H1 (cell line): Measurements from ENCODE around the gene CHD5. TPM values are rescaled to one million over a fixed set of nuclear protein-coding genes. Genes with fewer than 3 reads are reported as not detected.

Source experiments
- CTCF ChIA-PET: fragments of 300-600 bp; sonication (Branson Sonifier 250); formaldehyde crosslinking; loops from one replicate; lab custom pipeline; 2021; ENCODE audit not compliant: partially characterized antibody; lab: Charles Lee
- POLR2A ChIA-PET: fragments of 300-600 bp; sonication (Branson Sonifier 250); formaldehyde crosslinking; loops from one replicate; lab custom pipeline; 2021; ENCODE audit warnings: inconsistent platforms; ENCODE audit not compliant: partially characterized antibody; lab: Charles Lee
- DNase-seq, 2 experiments: peaks; one replicate each; pipeline versions ENCODE4 v3.0.0 to v3.0.0-alpha.2; 2010 to 2022; ENCODE audit warnings: low spot score in 2 of 2, low read depth in 1 of 2, mixed read lengths in 1 of 2
- FAIRE-seq: peaks from 2 replicates; lab custom pipeline; 2011; peaks lifted over from hg19 to GRCh38; lab: Jason Lieb, UNC
- H2AFZ ChIP-seq: 2 replicates; pipeline ENCODE4 v1.8.1; 2012; ENCODE audit warnings: low read length, inconsistent platforms
- H2AK5ac ChIP-seq: 2 replicates; pipeline ENCODE4 v1.6.1; 2013; ENCODE audit warnings: low read depth, low read length
- H2BK120ac ChIP-seq: replicated peaks from 2 replicates; pipeline ENCODE3; 2013; ENCODE audit warnings: low read depth, low read length, inconsistent platforms
- H2BK12ac ChIP-seq: 2 replicates; pipeline ENCODE4 v1.6.1; 2013; ENCODE audit warnings: low read depth, low read length
- H2BK15ac ChIP-seq: 2 replicates; pipeline ENCODE4 v1.6.1; 2013; ENCODE audit warnings: low read length
- H2BK20ac ChIP-seq: 2 replicates; pipeline ENCODE4 v1.6.1; 2013; ENCODE audit warnings: low read length
- H2BK5ac ChIP-seq: 2 replicates; pipeline ENCODE4 v1.6.1; 2013; ENCODE audit warnings: low read depth, low read length
- H3K14ac ChIP-seq: 2 replicates; pipeline ENCODE4 v1.6.1; 2013; ENCODE audit warnings: inconsistent platforms; ENCODE audit not compliant: insufficient read length
- H3K18ac ChIP-seq: 2 replicates; pipeline ENCODE4 v1.6.1; 2013; ENCODE audit warnings: low read length; ENCODE audit errors: extremely low read depth
- H3K23ac ChIP-seq: 2 replicates; pipeline ENCODE4 v1.6.1; 2013; ENCODE audit warnings: inconsistent platforms; ENCODE audit not compliant: insufficient read length
- H3K23me2 ChIP-seq: 2 replicates; pipeline ENCODE4 v1.6.1; 2013; ENCODE audit warnings: low read depth, low read length
- H3K27ac ChIP-seq: 2 replicates; pipeline ENCODE4 v1.6.1; 2011; ENCODE audit warnings: low read depth, low read length, inconsistent platforms
- H3K27me3 ChIP-seq, 4 experiments: replicated peaks in 1 of 4; 1 replicate in 1 of 4; 2 replicates in 3 of 4; pipeline versions ENCODE4 v1.6.1 to v1.8.1; 2011 to 2013; ENCODE audit warnings: low read length in 3 of 4, mild to moderate bottlenecking in 3 of 4, inconsistent platforms in 2 of 4, mixed read lengths in 2 of 4, moderate library complexity in 1 of 4; ENCODE audit not compliant: control insufficient read depth in 3 of 4, insufficient read depth in 3 of 4; ENCODE audit errors: extremely low read depth in 1 of 4
- H3K36me3 ChIP-seq, 4 experiments: 2 replicates each; pipeline versions ENCODE4 v1.6.1 to v1.8.1; 2011 to 2013; ENCODE audit warnings: mild to moderate bottlenecking in 4 of 4, low read length in 3 of 4, moderate library complexity in 2 of 4, control low read depth in 1 of 4, inconsistent platforms in 1 of 4; ENCODE audit not compliant: insufficient read depth in 4 of 4, control insufficient read depth in 2 of 4
- H3K4ac ChIP-seq: replicated peaks from 2 replicates; pipeline ENCODE3; 2013; ENCODE audit warnings: low read length, low read depth, mixed read lengths, inconsistent platforms; ENCODE audit not compliant: insufficient read length
- H3K4me1 ChIP-seq, 4 experiments: replicated peaks in 1 of 4; 1 replicate in 1 of 4; 2 replicates in 3 of 4; pipeline versions ENCODE4 v1.6.1 to v1.8.1; 2011 to 2013; ENCODE audit warnings: low read length in 3 of 4, inconsistent platforms in 2 of 4, mixed read lengths in 1 of 4; ENCODE audit not compliant: insufficient read depth in 4 of 4, control insufficient read depth in 3 of 4
- H3K4me2 ChIP-seq, 2 experiments: 2 replicates each; pipeline versions ENCODE4 v1.6.1 to v1.8.1; 2011 to 2013; ENCODE audit warnings: low read depth in 2 of 2, low read length in 2 of 2, control low read depth in 1 of 2, inconsistent platforms in 1 of 2, mild to moderate bottlenecking in 1 of 2; ENCODE audit not compliant: insufficient read depth in 1 of 2
- H3K4me3 ChIP-seq, 4 experiments: fragments of 200-600, 300-600 bp in 1 of 4; sonication (generic), shearing (Covaris generic), sonication (Bioruptor Twin) in 1 of 4; 2 replicates each; pipeline versions ENCODE4 v1.5.1 to v1.8.1; 2011 to 2016; ENCODE audit warnings: low read length in 4 of 4, low read depth in 3 of 4, control low read depth in 2 of 4, inconsistent platforms in 2 of 4, mild to moderate bottlenecking in 2 of 4, mixed read lengths in 1 of 4, moderate library complexity in 1 of 4; ENCODE audit not compliant: insufficient read depth in 2 of 4; ENCODE audit errors: extremely low read depth in 1 of 4
- H3K56ac ChIP-seq: replicated peaks from 2 replicates; pipeline ENCODE3; 2013; ENCODE audit warnings: low read depth, mild to moderate bottlenecking, mixed read lengths, low read length, inconsistent platforms; ENCODE audit not compliant: insufficient read length
- H3K79me1 ChIP-seq: 2 replicates; pipeline ENCODE4 v1.6.1; 2013; ENCODE audit warnings: low read depth, low read length, control low read depth
- H3K79me2 ChIP-seq, 2 experiments: 2 replicates each; pipeline versions ENCODE4 v1.6.1 to v1.8.1; 2012 to 2013; ENCODE audit warnings: low read length in 2 of 2, mild to moderate bottlenecking in 2 of 2, inconsistent platforms in 1 of 2; ENCODE audit not compliant: insufficient read depth in 2 of 2, control insufficient read depth in 1 of 2
- H3K9ac ChIP-seq, 4 experiments: replicated peaks in 1 of 4; 1 replicate in 1 of 4; 2 replicates in 3 of 4; pipeline versions ENCODE4 v1.6.1 to v1.8.1; 2011 to 2013; ENCODE audit warnings: low read depth in 3 of 4, low read length in 3 of 4, control low read depth in 2 of 4, mild to moderate bottlenecking in 2 of 4, moderate library complexity in 2 of 4, inconsistent platforms in 1 of 4; ENCODE audit errors: extremely low read depth in 1 of 4
- H3K9me3 ChIP-seq, 2 experiments: 2 replicates each; pipeline versions ENCODE4 v1.6.1 to v1.8.1; 2012 to 2013; ENCODE audit warnings: mild to moderate bottlenecking in 2 of 2, moderate library complexity in 2 of 2, control low read depth in 1 of 2, inconsistent platforms in 1 of 2, low read depth in 1 of 2, low read length in 1 of 2, mixed read lengths in 1 of 2; ENCODE audit not compliant: insufficient read depth in 2 of 2
- H4K20me1 ChIP-seq, 2 experiments: replicated peaks in 1 of 2; 2 replicates each; pipeline versions ENCODE3 to v1.8.1; 2011 to 2013; ENCODE audit warnings: inconsistent platforms in 2 of 2, low read length in 2 of 2, mild to moderate bottlenecking in 1 of 2; ENCODE audit not compliant: insufficient read depth in 2 of 2, control insufficient read depth in 1 of 2
- H4K5ac ChIP-seq: 2 replicates; pipeline ENCODE4 v1.6.1; 2013; ENCODE audit warnings: low read length, low read depth, mixed read lengths, inconsistent platforms; ENCODE audit not compliant: insufficient read length
- H4K8ac ChIP-seq: 2 replicates; pipeline ENCODE4 v1.8.0; 2013; ENCODE audit warnings: mild to moderate bottlenecking, moderate library complexity, low read length, inconsistent platforms; ENCODE audit not compliant: insufficient read depth; ENCODE audit errors: extremely low read depth
- H4K91ac ChIP-seq: replicated peaks from 2 replicates; pipeline ENCODE3; 2013; ENCODE audit warnings: low read length, mixed read lengths, inconsistent platforms; ENCODE audit not compliant: insufficient read length
- CEBPB ChIP-seq: IDR thresholded peaks from 2 replicates; pipeline ENCODE4 v1.6.1; 2012; ENCODE audit warnings: low read depth, low read length
- E2F6 ChIP-seq: IDR thresholded peaks from 2 replicates; pipeline ENCODE4 v1.6.1; 2012; ENCODE audit warnings: inconsistent platforms
- MAX ChIP-seq: IDR thresholded peaks from 2 replicates; pipeline ENCODE4 v1.6.1; 2012; ENCODE audit warnings: inconsistent platforms
- PHF8 ChIP-seq: fragments of 200-600 bp; sonication (generic); conservative IDR thresholded peaks from 2 replicates; pipeline ENCODE4 v1.7.1; 2012; ENCODE audit warnings: low read depth, mild to moderate bottlenecking, inconsistent platforms, low read length, moderate library complexity
- SP1 ChIP-seq: IDR thresholded peaks from 2 replicates; pipeline ENCODE4 v1.6.1; 2011; ENCODE audit warnings: low read depth, low read length
- TBP ChIP-seq: IDR thresholded peaks from 2 replicates; pipeline ENCODE4 v1.6.1; 2011; ENCODE audit warnings: low read depth, low read length, improper control_type of control experiment
- USF2 ChIP-seq: IDR thresholded peaks from 2 replicates; pipeline ENCODE4 v1.6.1; 2011; ENCODE audit warnings: low read length, improper control_type of control experiment
- ZNF274 ChIP-seq: IDR thresholded peaks from 2 replicates; pipeline ENCODE4 v1.7.0; 2012; ENCODE audit warnings: low read length, borderline replicate concordance; ENCODE audit errors: extremely low read depth
- WGBS, 2 experiments: shearing (Covaris generic) in 1 of 2; methylation state at CpG; one replicate each; pipeline versions ENCODE4 v1.1.6 to v1.1.7; 2013 to 2015; ENCODE audit warnings: low lambda C conversion rate in 2 of 2, mixed read lengths in 2 of 2, inconsistent platforms in 1 of 2, low coverage in 1 of 2, missing lambda C conversion rate in 1 of 2; ENCODE audit not compliant: insufficient replicate concordance in 2 of 2, insufficient coverage in 1 of 2, insufficient read length in 1 of 2; ENCODE audit errors: extremely low coverage in 1 of 2, missing lambda C conversion rate in 1 of 2; 5-methylcytosine and 5-hydroxymethylcytosine counted together
- polyA plus RNA-seq, 7 experiments: library from polyadenylated mRNA; depleted of rRNA in 3 of 7; stranded (reverse) in 5 of 7; unstranded in 2 of 7; fragments of >200 nt in 5 of 7; fragments of 200-250 nt in 2 of 7; gene quantifications; 1 replicate in 5 of 7; 2 replicates in 1 of 7; 4 replicates in 1 of 7; pipeline versions ENCODE4 v1.2.1 to v1.2.3, GENCODE V29; 2011 to 2013; ENCODE audit warnings: missing spikeins in 2 of 7, mixed read lengths in 2 of 7
- total RNA-seq: library from RNA; stranded (reverse); fragmentation: NEBNext Ultra II Directional; extraction: Animal tissue kit (Norgen Biotek cat#: 25700); gene quantifications from 2 replicates; pipeline ENCODE4 v1.2.1, GENCODE V29; 2021

Gene CHD5
- total and polyA plus RNA-seq, 2 of the 8 experiments (the other 6 are each of a cell fraction or from before 2014, with no cell fraction given): 0.42 to 1.8 TPM

GRCh38 chr1:6200188-6200809, 20.2 kb upstream of the CHD5 start:
- Histone ChIP-seq H3K36me3 (peaks cover 6 to 28% (median 18%) of the 10 kb centered on the region in 4 experiments; a peak in 7 of 8 replicates), H3K4me3 (peak overlapping the region; percentile 69 to 98 (median 86)), H2AK5ac (peak overlapping the region; percentile 59; the same call in 1 of the 2 replicates), H3K18ac (peak overlapping the region; percentile 73; the same call in 1 of the 2 replicates), H4K91ac (peak overlapping the region; percentile 99), H2BK5ac (peak overlapping the region; percentile 90), H3K14ac (no peak overlapping the region), H3K79me1 (no peaks in the 10 kb centered on the region; the same call in 1 of the 2 replicates), H3K27me3 (peaks cover 0 to under 1% (median under 1%) of the 10 kb centered on the region in 4 experiments; a peak in 1 of 7 replicates), H2BK120ac (peak overlapping the region; percentile 91), H3K56ac (peak overlapping the region; percentile 87), H3K4me2 (peak overlapping the region; percentile 82 to 86), H2BK20ac (no peak overlapping the region), H3K9me3 (no peaks in the 10 kb centered on the region), H3K4ac (peak overlapping the region; percentile 96), H3K23me2 (peaks cover 10% of the 10 kb centered on the region), H2AFZ (peak overlapping the region; percentile 83), H3K27ac (peak overlapping the region; percentile 91), H3K4me1 (peaks cover 6 to 13% (median 8%) of the 10 kb centered on the region in 4 experiments; a peak in 6 of 7 replicates), H3K9ac (peak overlapping the region in 3 of 4 experiments; percentile 80 to 96 (median 96); a peak in 6 of 7 replicates), H3K23ac (no peak overlapping the region), H2BK12ac (peak overlapping the region; percentile 64), H3K79me2 (peaks cover 29 to 49% of the 10 kb centered on the region in 2 experiments), H2BK15ac (peak overlapping the region; percentile 88), H4K5ac (peak overlapping the region; percentile 94), H4K8ac (peak overlapping the region; percentile 97; the same call in 1 of the 2 replicates), H4K20me1 (peaks cover 5 to 7% of the 10 kb centered on the region in 2 experiments)
- WGBS, 2 experiments: 70% methylated on average over 10 of the region's 10 CpGs; no CpG with 5 or more reads in 1 of the 2 experiments
- ChIA-PET POLR2A (interaction anchor here (0.7 to 4.9 kb wide), 9 partner anchors 7 to 73 kb away, joined by 3 to 65 read pairs (median 7); partner anchors contain the start of genes ICMT and RNF207), CTCF (interaction anchor here (0.6 to 17.1 kb wide), 6 partner anchors 10 to 205 kb away, joined by 3 to 353 read pairs (median 3); partner anchors contain the start of genes HES3 and ICMT)
- no peak for DNase-seq
- TF ChIP-seq SP1 (no peak), PHF8 (0 out of 2 replicates have a peak, but pooled peaks have one; percentile 8), E2F6 (no peak), MAX (no peak), ZNF274 (no peak), TBP (peak; percentile 24; the same call in 1 of the 2 replicates), USF2 (no peak), CEBPB (no peak)
- no peak for FAIRE-seq
